C4-2B (cell line): Measurements from ENCODE around the gene MCOLN2.

Source experiments
- ZFX ChIP-seq: fragments of 450-650 bp; IDR thresholded peaks from 2 replicates; pipeline ENCODE4 v1.6.1; 2017
- TF ChIP-seq, protein P1 (sequence below): fragments of 450-650 bp; conservative IDR thresholded peaks from 2 replicates; pipeline ENCODE4 v1.5.1; 2017; ENCODE audit warnings: mild to moderate bottlenecking

DNA sequence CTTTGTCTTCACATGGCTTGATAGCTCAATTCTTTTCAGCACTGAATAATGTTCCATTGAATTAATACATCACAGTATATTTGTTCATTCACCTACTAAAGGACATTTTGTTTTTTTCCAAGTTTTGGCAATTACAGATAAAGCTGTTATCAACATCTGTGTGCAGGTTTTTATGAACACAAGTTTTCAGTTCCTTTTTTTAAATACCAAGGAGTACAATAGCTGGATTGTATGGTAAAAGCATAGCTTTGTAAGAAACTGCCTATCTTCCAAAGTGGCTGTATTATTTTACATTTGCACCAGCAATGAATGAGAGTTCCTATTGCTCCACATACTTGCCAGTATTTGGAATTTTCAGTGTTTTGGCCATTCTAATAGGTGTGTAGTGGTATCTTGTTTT, 4.8 kb upstream of the MCOLN2 start:
- TF ChIP-seq, protein P1, sequence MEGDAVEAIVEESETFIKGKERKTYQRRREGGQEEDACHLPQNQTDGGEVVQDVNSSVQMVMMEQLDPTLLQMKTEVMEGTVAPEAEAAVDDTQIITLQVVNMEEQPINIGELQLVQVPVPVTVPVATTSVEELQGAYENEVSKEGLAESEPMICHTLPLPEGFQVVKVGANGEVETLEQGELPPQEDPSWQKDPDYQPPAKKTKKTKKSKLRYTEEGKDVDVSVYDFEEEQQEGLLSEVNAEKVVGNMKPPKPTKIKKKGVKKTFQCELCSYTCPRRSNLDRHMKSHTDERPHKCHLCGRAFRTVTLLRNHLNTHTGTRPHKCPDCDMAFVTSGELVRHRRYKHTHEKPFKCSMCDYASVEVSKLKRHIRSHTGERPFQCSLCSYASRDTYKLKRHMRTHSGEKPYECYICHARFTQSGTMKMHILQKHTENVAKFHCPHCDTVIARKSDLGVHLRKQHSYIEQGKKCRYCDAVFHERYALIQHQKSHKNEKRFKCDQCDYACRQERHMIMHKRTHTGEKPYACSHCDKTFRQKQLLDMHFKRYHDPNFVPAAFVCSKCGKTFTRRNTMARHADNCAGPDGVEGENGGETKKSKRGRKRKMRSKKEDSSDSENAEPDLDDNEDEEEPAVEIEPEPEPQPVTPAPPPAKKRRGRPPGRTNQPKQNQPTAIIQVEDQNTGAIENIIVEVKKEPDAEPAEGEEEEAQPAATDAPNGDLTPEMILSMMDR, result no peak
- no peak for TF ChIP-seq ZFX
